Ovary (tissue), 9 donors: ENCODE data around the gene PPP2R5C. TPM values are rescaled to one million over a fixed set of nuclear protein-coding genes. Genes with fewer than 3 reads are reported as not detected.
A peak's percentile ranks its signal among the peaks of the same experiment; 100 is the strongest.

ENCODE experiments used
- DNase-seq, 5 donors: peaks; one replicate each; pipeline ENCODE4 v3.0.0-alpha.2; 2019 to 2020
- H3K27ac ChIP-seq, 2 donors: fragments of 200-600 bp; one replicate each; pipeline versions ENCODE4 v1.5.1 to v1.8.0; 2019 to 2022
- H3K27me3 ChIP-seq: fragments of 200-600 bp; one replicate; pipeline ENCODE4 v1.8.0; 2022
- H3K36me3 ChIP-seq: fragments of 200-600 bp; sonication (generic); one replicate; pipeline ENCODE4 v1.5.1; 2019
- H3K4me1 ChIP-seq: one replicate; pipeline ENCODE4 v1.8.1; 2013; ENCODE audit warnings: mild to moderate bottlenecking, moderate library complexity; ENCODE audit not compliant: insufficient read depth
- H3K4me3 ChIP-seq: fragments of 200-600 bp; sonication (generic); one replicate; pipeline ENCODE4 v1.5.1; 2017
- H3K9me3 ChIP-seq, 2 donors: fragments of 200-600 bp in 1 of 2; sonication (generic) in 1 of 2; one replicate each; pipeline versions ENCODE4 v1.5.1 to v1.8.1; 2013 to 2019; ENCODE audit warnings: mild to moderate bottlenecking in 1 of 2, moderate library complexity in 1 of 2
- CTCF ChIP-seq, 3 donors: fragments of 450-650 bp in 2 of 3; fragments of 200-600 bp in 1 of 3; IDR thresholded peaks; one replicate each; pipeline versions ENCODE4 v1.5.1 to v1.8.0; 2016 to 2022; ENCODE audit warnings: antibody characterized with exemption in 3 of 3, mild to moderate bottlenecking in 1 of 3
- EP300 ChIP-seq: sonication (generic); formaldehyde crosslinking; IDR thresholded peaks from one replicate; pipeline ENCODE4 v1.6.1; 2017; ENCODE audit warnings: antibody characterized with exemption
- POLR2A ChIP-seq: fragments of 450-650 bp; IDR thresholded peaks from one replicate; pipeline ENCODE4 v1.6.1; 2017; ENCODE audit warnings: antibody characterized with exemption, mild to moderate bottlenecking, moderate library complexity
- WGBS, 3 donors: extraction: QIAGEN DNeasy Blood & Tissue Kit in 1 of 3; methylation state at CpG; one replicate each; pipeline versions ENCODE4 v1.1.5 to v1.1.7; 2013 to 2017; 5-methylcytosine and 5-hydroxymethylcytosine counted together
- intact Hi-C, 4 donors: fragments of 100-400 bp; cut with DNase I; formaldehyde crosslinking; loops; one replicate each; pipeline versions ENCODE4 v1.11.0 to v1.15.1; 2022 to 2023
- polyA plus RNA-seq, 2 donors: library from polyadenylated mRNA; stranded (reverse); fragments of 200-250 nt in 1 of 2; fragments of 350-450 nt in 1 of 2; fragmentation: Illumina TruSeq in 1 of 2; extraction: RNeasy Lipid Tissue Mini Kit (QIAGEN cat#74804) in 1 of 2; gene quantifications; one replicate each; pipeline ENCODE4 v1.2.3, GENCODE V29; 2013 to 2014
- total RNA-seq, 7 donors: library from RNA; depleted of rRNA in 2 of 7; stranded (reverse); fragments of >200 nt in 2 of 7; fragmentation: NEBNext Ultra II Directional in 3 of 7; extraction: Animal tissue kit (Norgen Biotek cat#: 25700) in 3 of 7; gene quantifications; one replicate each; pipeline versions ENCODE4 v1.1.0 to v1.2.4, GENCODE V29; 2016 to 2023
- donor health status: DM: no; HTN: no; CAD: no; lungs with moderate emphysema.
- donor health status: DM: no; HTN: no; CAD: no.
- donor health status: Bipolar disorder and iron deficiency.
- donor health status: DM: yes; HTN: yes; CAD: no.
- donor health status: DM: no; HTN: no; CAD: no.
- donor health status: DM: yes; HTN: yes; CAD: no.

PPP2R5C gene
- total and polyA plus RNA-seq, 9 donors = 52.8 to 136 (median 96.6) TPM

- no peak for TF ChIP-seq POLR2A
- TF ChIP-seq EP300 = no peak
- TF ChIP-seq CTCF (IDR thresholded peaks at IDR 0.05) = no peak
- Histone ChIP-seq H3K4me3 (no peak overlapping the region), H3K36me3 (no peaks in the 10 kb centered on the region), H3K27ac (peak overlapping the region; percentile 34 to 78), H3K4me1 (peaks cover 39% of the 10 kb centered on the region), H3K27me3 (no peaks in the 10 kb centered on the region), H3K9me3 (no peaks in the 10 kb centered on the region)
- no peak for DNase-seq
- intact Hi-C loops = loop anchor here in 1 of 4 donors (10.0 kb wide), 1 partner anchor 71 kb away; the partner anchor contains the start of gene PPP2R5C
- WGBS, 3 donors = 29 to 65% (median 40%) methylated on average over 11 of the region's 11 CpGs
Measured at GRCh38 chr14:101835566-101835965, 74.1 kb downstream of the PPP2R5C start.

- Histone ChIP-seq H3K36me3 (no peaks in the 10 kb centered on the region), H3K9me3 (no peaks in the 10 kb centered on the region), H3K27me3 (no peaks in the 10 kb centered on the region), H3K4me1 (peaks cover 36% of the 10 kb centered on the region), H3K4me3 (no peak overlapping the region), H3K27ac (peak overlapping the region; percentile 44 to 78)
- TF ChIP-seq CTCF (IDR thresholded peaks at IDR 0.05) (no peak), EP300 (no peak), POLR2A (no peak)
- intact Hi-C loops = loop anchor here in 1 of 4 donors (10.0 kb wide), 1 partner anchor 71 kb away; the partner anchor contains the start of gene PPP2R5C
- peak; percentile 58 to 75 (median 69) for DNase-seq
- WGBS, 3 donors = 1 to 13% (median 3%) methylated on average over 8 of the region's 8 CpGs
Measured at GRCh38 chr14:101836135-101836534, 74.6 kb downstream of the PPP2R5C start.

- intact Hi-C loops = loop anchor here in 1 of 4 donors (10.0 kb wide), 1 partner anchor 74 kb away; the partner anchor contains the start of gene PPP2R5C
- TF ChIP-seq EP300 (no peak), CTCF (IDR thresholded peaks at IDR 0.05) (no peak), POLR2A (no peak)
- no peaks in the 10 kb centered on the region for H3K9me3 ChIP-seq
- no peak overlapping the region for H3K4me3 ChIP-seq
- no peaks in the 10 kb centered on the region for H3K36me3 ChIP-seq
- peaks cover 27% of the 10 kb centered on the region for H3K4me1 ChIP-seq
- no peak overlapping the region for H3K27ac ChIP-seq
- WGBS, 3 donors = 65 to 82% (median 72%) methylated on average over 5 of the region's 5 CpGs
- H3K27me3 ChIP-seq = no peaks in the 10 kb centered on the region
- DNase-seq = peak; percentile 42 to 66 (median 59)
Measured at GRCh38 chr14:101838476-101838875, 77.0 kb downstream of the PPP2R5C start.

- WGBS, 3 donors = 82 to 89% (median 83%) methylated on average over 11 of the region's 11 CpGs
- Histone ChIP-seq H3K4me3 (no peak overlapping the region), H3K36me3 (no peaks in the 10 kb centered on the region), H3K27me3 (no peaks in the 10 kb centered on the region), H3K27ac (no peak overlapping the region), H3K4me1 (peaks cover 20% of the 10 kb centered on the region), H3K9me3 (no peaks in the 10 kb centered on the region)
- intact Hi-C loops = loop anchor here in 1 of 4 donors (10.0 kb wide), 1 partner anchor 74 kb away; the partner anchor contains the start of gene PPP2R5C
- TF ChIP-seq EP300 (no peak), CTCF (IDR thresholded peaks at IDR 0.05) (no peak), POLR2A (no peak)
- no peak for DNase-seq
Measured at GRCh38 chr14:101839236-101839635, 77.7 kb downstream of the PPP2R5C start.
